Umbilical cord (tissue), 2 donors: Measurements from ENCODE around the gene CXCL17. TPM values are rescaled to one million over a fixed set of nuclear protein-coding genes. Genes with fewer than 3 reads are reported as not detected.
"Not testable (repeated sequence)": the region's sequence is repeated elsewhere in the genome, so short reads cannot be mapped to it uniquely, and the experiment has no call there.

ENCODE experiments used
- DNase-seq: peaks from one replicate; pipeline ENCODE4 v3.0.0-alpha.2; 2015; ENCODE audit warnings: low spot score
- total RNA-seq: library from RNA; depleted of rRNA; stranded (reverse); fragments of >200 nt; gene quantifications from one replicate; pipeline ENCODE4 v1.2.3, GENCODE V29; 2014; ENCODE audit warnings: low replicate concordance; ENCODE audit not compliant: insufficient read depth

The CXCL17 gene, protein sequence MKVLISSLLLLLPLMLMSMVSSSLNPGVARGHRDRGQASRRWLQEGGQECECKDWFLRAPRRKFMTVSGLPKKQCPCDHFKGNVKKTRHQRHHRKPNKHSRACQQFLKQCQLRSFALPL
- not detected for total RNA-seq

GRCh38 chr19:42442833-42443232 lies at the start of gene CXCL17:
Gene CXCL17, minus strand, starts transcription at chr19:42442946. Its CDS starts 114 bp downstream, at chr19:42442832.
- no peak for DNase-seq

DNA sequence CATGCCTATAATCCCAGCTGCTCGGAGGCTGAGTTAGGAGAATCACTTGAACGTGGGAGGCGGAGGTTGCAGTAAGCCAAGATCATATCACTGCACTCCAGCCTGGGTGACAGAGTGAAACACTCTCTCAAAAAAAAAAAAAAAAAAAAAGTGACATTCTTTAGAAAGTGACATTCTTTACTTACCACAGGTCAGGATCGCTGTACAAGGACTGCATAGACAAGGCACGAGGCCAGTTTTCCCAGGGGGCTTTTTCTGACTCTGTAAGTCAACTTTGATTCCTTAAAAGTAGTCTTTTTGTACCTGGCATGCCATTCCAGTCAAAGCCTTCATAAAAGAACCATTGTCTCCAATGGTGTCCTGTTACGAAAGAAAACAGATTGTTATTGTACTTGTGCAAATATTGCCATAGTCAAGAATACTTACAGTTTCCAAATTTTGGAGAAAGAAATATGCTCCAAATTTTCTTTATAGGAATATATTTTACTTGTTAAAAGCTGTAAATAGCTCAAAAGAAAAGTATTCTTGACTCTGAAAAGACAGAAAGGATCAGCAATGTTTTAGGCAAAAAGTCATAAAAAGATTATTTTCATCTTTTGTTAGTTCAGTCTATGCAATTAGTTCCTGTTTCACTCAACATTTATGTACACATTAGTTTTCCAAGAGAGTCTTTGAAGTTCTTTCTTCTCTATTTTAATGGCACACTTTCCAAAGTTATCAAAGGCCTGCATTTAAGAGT lies 46.2 kb upstream of the CXCL17 start:
- no peak for DNase-seq

DNA sequence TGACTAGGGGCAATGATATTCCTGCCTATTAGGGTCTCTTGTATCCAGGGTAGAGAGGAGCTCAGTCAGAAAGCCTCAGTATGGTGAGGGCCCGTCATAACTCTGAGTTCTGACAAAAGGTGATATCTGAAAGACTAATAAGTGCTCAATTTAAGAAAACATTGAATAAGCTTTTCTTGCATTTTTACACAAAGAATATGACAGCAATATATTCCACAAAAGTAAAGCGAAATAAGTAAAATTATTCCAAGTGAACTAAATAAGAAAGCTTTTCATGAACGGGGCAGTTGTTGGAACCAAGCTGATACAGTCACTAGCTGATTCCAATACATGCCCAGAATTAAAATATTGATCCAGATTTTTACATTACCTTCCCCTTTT lies 45.0 kb upstream of the CXCL17 start:
- DNase-seq: no peak

DNA sequence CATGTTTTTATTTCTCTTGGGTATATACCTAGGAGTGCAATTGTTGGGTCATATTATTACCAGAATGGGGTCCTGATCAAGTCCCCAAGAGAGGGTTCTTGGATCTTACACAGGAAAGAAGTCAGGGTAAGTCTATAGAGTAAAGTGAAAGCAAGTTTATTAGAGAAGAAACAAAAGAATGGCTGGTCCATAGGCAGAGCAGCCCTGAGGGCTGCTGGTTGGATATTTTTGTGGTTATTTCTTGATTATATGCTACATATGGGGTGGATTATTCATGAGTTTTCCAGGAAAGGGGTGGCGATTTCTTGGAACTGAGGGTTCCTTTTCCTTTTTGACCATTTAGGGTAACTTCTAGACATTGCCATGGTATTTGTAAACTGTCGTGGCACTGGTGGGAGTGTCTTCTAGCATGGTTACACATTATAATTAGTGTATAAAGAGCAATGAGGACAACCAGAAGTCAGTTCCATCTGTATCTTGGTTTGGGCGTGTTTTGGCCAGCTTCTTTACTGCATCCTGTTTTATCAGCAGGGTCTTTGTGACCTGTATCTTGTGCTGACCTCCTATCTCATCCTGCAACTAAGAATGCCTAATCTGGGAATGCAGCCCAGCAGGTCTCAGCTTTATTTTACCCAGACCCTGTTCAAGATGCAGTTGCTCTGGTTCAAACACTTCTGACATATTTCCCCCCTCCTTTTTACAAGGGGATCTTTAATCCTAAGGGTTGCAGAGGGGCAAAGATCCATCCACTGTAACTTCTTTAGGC lies 44.5 kb upstream of the CXCL17 start:
- peak; percentile 20 for DNase-seq

DNA sequence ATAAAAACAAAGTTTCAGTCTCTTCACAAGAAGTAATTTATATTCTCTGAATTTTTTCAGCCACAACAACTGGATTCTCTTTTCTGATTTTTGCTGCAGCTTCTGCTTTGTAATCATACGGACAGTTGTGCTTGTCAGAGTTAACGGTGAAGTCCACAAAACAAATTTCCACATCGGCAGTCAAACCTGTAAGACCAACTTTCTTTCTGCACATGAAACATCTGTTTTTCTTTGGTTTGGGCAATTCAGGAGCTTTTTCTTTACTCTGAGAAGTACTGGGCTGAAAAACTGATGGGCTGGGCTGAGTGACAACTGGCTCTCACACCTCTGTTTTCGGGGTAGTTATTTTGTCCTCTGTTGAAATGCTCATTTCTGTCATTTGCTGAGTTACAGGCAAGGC lies 42.3 kb upstream of the CXCL17 start:
- not testable (repeated sequence) for DNase-seq

- DNase-seq: peak; percentile 53
Observed at GRCh38 chr19:42480335-42481095, 37.8 kb upstream of the CXCL17 start.

GRCh38 chr19:42479736-42480135 lies 37.0 kb upstream of the CXCL17 start:
- DNase-seq: no peak

GRCh38 chr19:42478765-42479311 lies 36.1 kb upstream of the CXCL17 start:
- DNase-seq: no peak

- no peak for DNase-seq
Observed at GRCh38 chr19:42477933-42478332, 35.2 kb upstream of the CXCL17 start.

- no peak for DNase-seq
Observed at GRCh38 chr19:42477117-42477516, 34.4 kb upstream of the CXCL17 start.

- DNase-seq: no peak
Observed at GRCh38 chr19:42475366-42475765, 32.6 kb upstream of the CXCL17 start.

DNA sequence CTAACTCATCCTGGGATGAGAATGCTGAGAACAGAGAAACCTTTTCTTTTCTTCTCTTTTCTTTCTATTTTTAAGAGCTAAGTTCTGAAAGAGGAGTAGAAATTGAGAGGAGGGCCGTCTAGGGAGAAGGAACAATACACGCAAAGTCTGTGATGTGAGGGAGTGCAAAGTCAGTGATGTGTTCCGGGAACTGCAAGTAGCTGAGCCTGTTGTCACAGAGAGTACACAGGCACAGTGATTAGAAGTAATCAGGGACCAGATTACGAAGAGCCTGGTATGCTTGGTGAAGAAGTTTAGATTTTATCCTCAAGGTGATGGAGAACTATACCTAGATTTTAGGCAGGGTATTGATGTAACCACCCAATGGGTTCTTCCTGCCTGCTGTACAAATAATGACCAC lies 32.0 kb upstream of the CXCL17 start:
- DNase-seq: no peak

GRCh38 chr19:42473686-42474085 lies 30.9 kb upstream of the CXCL17 start:
- DNase-seq: no peak

DNA sequence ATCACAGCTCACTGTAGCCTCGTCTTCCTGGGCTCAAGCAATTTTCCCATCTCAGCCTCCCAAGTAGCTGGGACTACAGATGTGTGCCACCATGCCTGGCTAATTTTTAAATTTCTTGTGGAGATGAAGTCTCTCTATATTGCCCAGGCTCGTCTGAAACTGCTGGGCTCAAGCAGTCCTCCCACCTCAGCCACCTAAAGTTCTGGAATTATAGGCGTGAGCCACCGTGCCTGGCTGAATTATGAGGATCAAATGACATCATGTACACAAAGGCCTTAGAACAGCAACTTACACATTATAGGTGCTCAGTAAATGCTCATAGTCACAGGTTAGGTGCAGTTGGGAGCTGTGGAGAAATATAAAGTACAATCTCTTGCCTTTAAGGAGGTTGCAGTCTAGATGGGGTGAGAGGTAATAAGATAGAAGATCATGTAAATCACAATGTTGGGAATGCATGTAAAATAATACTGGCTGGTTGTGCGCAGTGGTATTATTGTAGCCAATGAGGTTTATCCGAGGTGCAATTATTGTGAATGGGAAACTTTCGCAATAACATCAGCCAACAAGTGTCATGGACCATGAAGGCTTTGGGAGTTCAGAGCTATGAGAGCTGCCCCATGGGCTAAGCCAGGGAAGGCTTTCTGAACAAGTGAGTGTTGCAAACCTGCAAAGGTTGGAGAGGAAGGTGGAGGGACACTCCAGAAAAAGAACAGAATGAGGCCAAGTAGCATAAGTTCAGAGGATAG lies 29.8 kb upstream of the CXCL17 start:
- DNase-seq: no peak

DNA sequence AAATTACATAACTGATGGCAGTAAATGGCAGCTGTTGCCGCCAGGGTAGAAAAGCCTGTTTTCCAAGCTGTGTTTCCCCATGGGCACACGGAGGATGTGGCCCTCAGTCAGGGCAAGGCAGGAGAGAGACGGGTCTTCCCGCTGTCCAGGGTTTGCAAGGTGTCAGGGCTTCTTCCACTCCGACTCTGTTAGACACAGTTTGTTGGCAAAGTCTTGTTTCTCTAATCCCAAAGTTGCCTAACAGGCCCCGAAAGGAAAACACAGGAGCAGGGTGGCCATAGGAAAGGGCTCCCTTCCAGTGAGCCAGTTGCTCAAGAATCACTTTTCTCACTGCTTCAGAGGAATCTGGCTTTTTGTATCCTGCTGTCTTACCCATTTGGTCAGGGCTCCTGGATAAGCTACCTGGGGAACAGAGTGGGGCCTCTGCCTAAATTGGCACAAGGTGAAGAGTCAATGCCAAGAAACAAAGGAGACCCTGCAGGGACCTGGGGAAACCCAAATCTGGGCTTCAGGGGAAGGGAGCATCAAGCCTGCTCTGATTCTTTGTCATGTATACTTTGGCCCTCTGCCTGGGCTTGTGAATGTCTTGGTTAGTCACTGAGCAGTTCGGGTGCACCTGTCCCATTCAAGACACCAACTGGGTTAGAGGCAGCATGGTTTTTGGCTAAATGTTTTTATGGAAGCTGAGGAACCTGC lies 29.0 kb upstream of the CXCL17 start:
- DNase-seq: no peak

DNA sequence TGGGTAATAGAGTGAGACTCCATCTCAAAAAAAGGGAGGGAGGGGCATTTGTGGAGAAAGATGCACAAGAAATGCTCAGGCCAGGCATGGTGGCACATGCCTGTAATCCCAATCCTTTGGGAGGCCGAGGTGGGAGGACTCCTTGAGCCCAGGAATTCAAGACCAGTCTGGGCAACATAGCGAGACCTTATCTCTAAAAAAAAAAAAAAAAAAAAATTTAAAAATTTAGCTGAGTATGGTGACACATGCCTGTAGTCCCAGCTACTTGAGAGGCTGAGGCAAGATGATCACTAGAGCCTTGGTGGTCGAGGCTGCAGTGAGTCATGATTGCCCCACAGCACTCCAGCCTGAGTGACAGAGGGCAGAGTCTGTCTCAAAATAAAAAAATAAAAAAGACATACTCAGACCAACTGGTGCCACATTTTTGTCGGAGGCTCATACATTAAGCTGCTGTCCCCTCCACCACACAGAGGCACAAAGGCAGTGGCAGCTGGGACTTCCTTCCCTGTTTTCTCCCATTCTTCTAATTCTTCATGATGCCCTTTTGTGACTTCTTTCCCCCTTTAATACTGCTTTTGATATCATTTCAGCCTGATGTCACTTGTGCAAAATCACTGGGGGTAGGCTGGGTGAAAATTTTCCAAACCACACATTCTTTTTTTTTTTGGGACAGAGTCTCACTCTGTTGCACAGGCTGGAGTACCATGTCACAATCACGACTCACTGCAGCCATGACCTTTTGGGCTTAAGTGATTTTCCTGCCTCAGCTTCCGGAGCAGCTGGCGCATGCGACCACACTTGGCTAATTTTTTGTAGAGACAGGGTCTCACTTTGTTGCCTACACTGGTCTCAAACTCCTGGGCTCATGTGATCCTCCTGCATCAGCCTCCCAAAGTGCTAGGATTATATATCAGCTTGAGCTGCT lies 26.8 kb upstream of the CXCL17 start:
- no peak for DNase-seq

- DNase-seq: no peak
Observed at GRCh38 chr19:42468273-42468796, 25.6 kb upstream of the CXCL17 start.

- DNase-seq: peak; percentile 71
Observed at GRCh38 chr19:42467183-42467760, 24.5 kb upstream of the CXCL17 start.
